Ectodermal cell (in vitro differentiated cells): Measurements from ENCODE around the gene CNTRL.

ENCODE experiments used
- H3K27ac ChIP-seq: 2 replicates; pipeline ENCODE4 v1.7.0; 2013; ENCODE audit warnings: mild to moderate bottlenecking, low read depth, low read length; ENCODE audit not compliant: insufficient read depth, poor library complexity, severe bottlenecking
- H3K27me3 ChIP-seq: 2 replicates; pipeline ENCODE4 v1.7.0; 2013; ENCODE audit warnings: mild to moderate bottlenecking, low read length; ENCODE audit not compliant: insufficient read depth, control insufficient read depth, poor library complexity, severe bottlenecking
- H3K36me3 ChIP-seq: one replicate; pipeline ENCODE4 v1.7.0; 2013; ENCODE audit warnings: low read length; ENCODE audit not compliant: control insufficient read depth, insufficient read depth
- H3K4me1 ChIP-seq: one replicate; pipeline ENCODE4 v1.7.0; 2013; ENCODE audit warnings: low read length; ENCODE audit not compliant: control insufficient read depth, insufficient read depth
- H3K4me3 ChIP-seq: 2 replicates; pipeline ENCODE4 v1.7.0; 2013; ENCODE audit warnings: low read depth, low read length, control low read depth; ENCODE audit not compliant: insufficient read depth
- H3K9me3 ChIP-seq: 2 replicates; pipeline ENCODE4 v1.7.0; 2013; ENCODE audit warnings: mild to moderate bottlenecking, low read length, moderate library complexity; ENCODE audit not compliant: control insufficient read depth
- WGBS, 2 experiments: methylation state at CpG; one replicate each; pipeline ENCODE4 v1.1.7; 2013; ENCODE audit warnings: missing lambda C conversion rate in 2 of 2; 5-methylcytosine and 5-hydroxymethylcytosine counted together

The CNTRL gene

GRCh38 chr9:121185178-121185745, 110.5 kb downstream of the CNTRL start:
- 99 to 100% methylated on average over 2 of the region's 3 CpGs for WGBS, 2 experiments
- Histone ChIP-seq H3K27ac (no peak overlapping the region), H3K27me3 (no peaks in the 10 kb centered on the region), H3K36me3 (peaks cover 8% of the 10 kb centered on the region), H3K4me3 (no peak overlapping the region), H3K9me3 (no peaks in the 10 kb centered on the region), H3K4me1 (no peaks in the 10 kb centered on the region)

DNA sequence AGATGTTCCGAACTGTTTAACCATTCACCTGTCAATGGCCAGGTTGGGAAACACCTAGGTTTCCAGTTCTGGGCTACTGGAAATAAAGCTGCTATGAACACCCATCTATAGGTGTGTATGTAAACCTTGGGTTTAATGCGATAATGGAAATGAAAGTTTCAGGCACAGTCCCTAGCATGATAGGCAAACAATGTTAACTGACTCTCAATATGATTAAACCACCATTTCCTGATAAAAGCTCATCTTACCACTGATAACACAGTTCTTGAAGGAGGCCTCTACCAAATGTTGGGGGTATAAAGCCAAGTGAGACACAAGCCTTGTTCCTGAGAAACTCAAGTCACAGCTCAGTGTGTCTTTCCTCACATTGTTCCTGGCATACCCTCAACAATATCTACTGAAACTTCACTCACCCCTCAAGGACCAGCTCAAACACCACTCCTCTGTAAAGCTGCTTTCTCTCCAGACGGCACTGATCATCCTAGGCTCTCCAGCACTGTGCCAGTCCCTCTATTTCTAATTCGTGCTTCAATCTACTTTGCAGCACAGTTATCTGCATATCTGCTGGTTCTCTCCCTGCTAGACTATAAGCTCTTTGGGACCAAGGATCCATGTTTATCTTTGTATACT, 111.1 kb downstream of the CNTRL start:
- no peaks in the 10 kb centered on the region for H3K4me1 ChIP-seq
- WGBS, 2 experiments = 92 to 95% methylated on average over 4 of the region's 4 CpGs
- no peak overlapping the region for H3K4me3 ChIP-seq
- no peaks in the 10 kb centered on the region for H3K27me3 ChIP-seq
- peaks cover 8% of the 10 kb centered on the region for H3K36me3 ChIP-seq
- H3K9me3 ChIP-seq = no peaks in the 10 kb centered on the region
- H3K27ac ChIP-seq = no peak overlapping the region

DNA sequence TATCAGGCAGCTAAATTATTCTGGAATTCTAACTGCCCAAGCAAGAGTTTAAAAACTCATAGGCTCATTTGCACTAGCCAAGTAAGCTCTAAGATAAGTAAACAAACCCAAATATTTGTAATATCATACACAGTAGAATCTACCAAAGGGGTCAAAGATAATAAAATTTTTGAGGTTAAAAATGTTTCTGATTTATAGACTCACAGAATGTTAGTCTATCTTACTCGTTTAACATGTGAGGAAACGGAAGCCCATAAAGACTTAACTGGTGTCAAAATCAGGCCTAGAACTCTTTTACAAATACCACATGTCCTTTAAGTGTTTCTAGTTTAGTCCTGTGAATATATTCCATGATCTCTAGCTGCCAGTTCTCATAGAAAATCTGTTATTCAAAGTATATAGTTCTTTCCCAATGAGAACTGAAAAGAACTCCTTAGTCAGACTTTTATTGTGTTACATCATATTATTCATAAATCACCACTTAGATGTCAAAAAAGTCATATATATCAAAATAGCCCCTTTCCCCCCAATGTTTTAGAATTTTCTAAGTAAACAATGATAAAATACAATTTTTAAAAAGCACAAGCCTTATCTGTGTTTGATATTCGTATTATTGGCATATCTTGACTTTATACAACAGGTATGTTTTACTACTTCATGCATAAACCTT, 113.0 kb downstream of the CNTRL start:
- Histone ChIP-seq H3K9me3 (no peaks in the 10 kb centered on the region), H3K27ac (no peak overlapping the region), H3K4me3 (no peak overlapping the region), H3K4me1 (no peaks in the 10 kb centered on the region), H3K27me3 (no peaks in the 10 kb centered on the region), H3K36me3 (peaks cover 5% of the 10 kb centered on the region)
- 87 to 98% methylated on average over 3 of the region's 3 CpGs for WGBS, 2 experiments

GRCh38 chr9:121189006-121189405, 114.3 kb downstream of the CNTRL start:
- no peaks in the 10 kb centered on the region for H3K9me3 ChIP-seq
- no peaks in the 10 kb centered on the region for H3K27me3 ChIP-seq
- H3K4me3 ChIP-seq = no peak overlapping the region
- H3K27ac ChIP-seq = no peak overlapping the region
- no peaks in the 10 kb centered on the region for H3K4me1 ChIP-seq
- no peaks in the 10 kb centered on the region for H3K36me3 ChIP-seq
- WGBS, 2 experiments = 71 to 100% methylated on average over 1 of the region's 1 CpG

- 91 to 97% methylated on average over 3 of the region's 3 CpGs for WGBS, 2 experiments
- Histone ChIP-seq H3K27me3 (no peaks in the 10 kb centered on the region), H3K9me3 (no peaks in the 10 kb centered on the region), H3K27ac (no peak overlapping the region), H3K4me1 (no peaks in the 10 kb centered on the region), H3K36me3 (no peaks in the 10 kb centered on the region), H3K4me3 (no peak overlapping the region)
Observed at GRCh38 chr9:121189660-121190059, 114.9 kb downstream of the CNTRL start.

- Histone ChIP-seq H3K9me3 (no peaks in the 10 kb centered on the region), H3K27ac (no peak overlapping the region), H3K4me1 (no peaks in the 10 kb centered on the region), H3K36me3 (no peaks in the 10 kb centered on the region), H3K27me3 (no peaks in the 10 kb centered on the region), H3K4me3 (no peak overlapping the region)
- WGBS, 2 experiments = 94 to 96% methylated on average over 2 of the region's 2 CpGs
Observed at GRCh38 chr9:121191235-121191634, 116.5 kb downstream of the CNTRL start.

- H3K9me3 ChIP-seq = no peaks in the 10 kb centered on the region
- H3K4me1 ChIP-seq = no peaks in the 10 kb centered on the region
- H3K27me3 ChIP-seq = no peaks in the 10 kb centered on the region
- H3K27ac ChIP-seq = no peak overlapping the region
- 100% methylated on average over 1 of the region's 1 CpG for WGBS, 2 experiments
- no peaks in the 10 kb centered on the region for H3K36me3 ChIP-seq
- H3K4me3 ChIP-seq = no peak overlapping the region
Observed at GRCh38 chr9:121192518-121192917, 117.8 kb downstream of the CNTRL start.

- Histone ChIP-seq H3K27ac (no peak overlapping the region), H3K4me3 (no peak overlapping the region)
Observed at GRCh38 chr9:121192959-121193640, 118.3 kb downstream of the CNTRL start.

GRCh38 chr9:121194730-121195129, 120.0 kb downstream of the CNTRL start:
- Histone ChIP-seq H3K36me3 (no peaks in the 10 kb centered on the region), H3K27ac (no peak overlapping the region), H3K9me3 (no peaks in the 10 kb centered on the region), H3K4me3 (no peak overlapping the region), H3K4me1 (no peaks in the 10 kb centered on the region), H3K27me3 (no peaks in the 10 kb centered on the region)
- no CpG with 5 or more reads among the region's 1 CpG for WGBS, 2 experiments

More at GRCh38 chr9:121192959-121193640, 118.3 kb downstream of the CNTRL start:
- H3K9me3 ChIP-seq = no peaks in the 10 kb centered on the region
- 80 to 92% methylated on average over 1 of the region's 1 CpG for WGBS, 2 experiments
- no peaks in the 10 kb centered on the region for H3K36me3 ChIP-seq
- H3K27me3 ChIP-seq = no peaks in the 10 kb centered on the region
- H3K4me1 ChIP-seq = no peaks in the 10 kb centered on the region

DNA sequence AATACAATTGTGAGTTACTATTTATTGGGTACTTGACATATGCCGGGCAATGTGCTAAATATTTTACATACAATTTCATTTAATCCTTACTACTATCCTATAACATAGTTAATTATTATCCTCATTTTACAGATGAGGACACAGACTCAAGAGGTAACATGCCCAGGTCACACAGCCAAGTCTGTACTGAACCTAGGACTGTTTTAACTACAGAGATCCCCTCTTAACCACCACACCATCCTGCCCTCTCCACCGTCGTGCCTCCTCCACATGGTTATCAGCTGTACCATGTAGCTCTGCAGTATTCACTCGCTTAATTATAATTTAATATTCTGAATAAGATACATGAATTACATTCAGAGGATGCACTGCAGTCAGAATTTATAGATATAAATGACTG, 121.6 kb downstream of the CNTRL start:
- Histone ChIP-seq H3K9me3 (no peaks in the 10 kb centered on the region), H3K4me1 (peaks cover 9% of the 10 kb centered on the region), H3K27me3 (no peaks in the 10 kb centered on the region), H3K4me3 (no peak overlapping the region), H3K36me3 (no peaks in the 10 kb centered on the region), H3K27ac (no peak overlapping the region)
- WGBS, 2 experiments = 76 to 80% methylated on average over 2 to 3 of the region's 4 CpGs
